AG08396 (cell line): ENCODE results near the gene ARL3.

Source experiments
- DNase-seq: peaks from one replicate; pipeline ENCODE4 v3.0.0; 2012; ENCODE audit warnings: low spot score, mixed read lengths

Gene ARL3

DNA sequence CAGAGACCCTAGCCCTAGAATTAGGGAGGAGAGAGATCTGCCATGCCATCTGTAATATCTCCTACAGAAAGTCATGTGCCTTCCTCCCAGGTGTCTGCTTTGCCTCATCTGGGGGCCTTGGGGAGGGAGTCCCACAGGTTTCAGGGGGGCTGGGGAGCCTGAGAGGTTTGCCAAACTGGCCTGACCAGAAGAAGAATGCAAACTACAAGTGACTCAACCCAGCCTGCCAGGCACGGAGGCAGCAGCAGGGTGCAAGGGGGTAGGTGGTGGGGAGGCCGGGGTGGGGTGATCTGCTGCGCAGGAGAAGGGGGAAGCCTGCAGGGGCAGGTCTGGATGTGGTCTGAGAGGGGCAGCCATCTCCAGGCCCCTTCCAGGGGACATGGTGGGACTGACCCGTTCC, 79.5 kb downstream of the ARL3 start:
- DNase-seq = no peak

DNA sequence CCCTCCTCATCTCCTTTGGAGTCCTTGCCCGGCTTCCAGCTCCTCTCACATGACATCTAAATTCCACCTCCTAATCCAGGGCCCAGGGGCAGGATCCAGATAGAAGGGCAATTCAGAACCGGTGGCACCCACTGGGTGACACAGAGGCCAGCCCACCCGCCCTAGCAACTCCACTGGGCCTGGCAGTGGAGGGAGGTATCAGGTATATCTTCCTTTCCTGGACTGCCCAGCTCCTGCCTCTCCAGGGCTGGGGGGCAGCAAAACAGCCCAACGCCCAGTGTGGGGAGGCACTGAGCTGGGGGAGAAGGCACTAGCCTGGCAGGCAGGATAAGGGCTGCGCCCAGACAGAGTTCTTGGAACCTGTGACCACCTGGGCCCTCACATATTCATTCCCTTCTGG, 80.3 kb downstream of the ARL3 start:
- DNase-seq = no peak

DNA sequence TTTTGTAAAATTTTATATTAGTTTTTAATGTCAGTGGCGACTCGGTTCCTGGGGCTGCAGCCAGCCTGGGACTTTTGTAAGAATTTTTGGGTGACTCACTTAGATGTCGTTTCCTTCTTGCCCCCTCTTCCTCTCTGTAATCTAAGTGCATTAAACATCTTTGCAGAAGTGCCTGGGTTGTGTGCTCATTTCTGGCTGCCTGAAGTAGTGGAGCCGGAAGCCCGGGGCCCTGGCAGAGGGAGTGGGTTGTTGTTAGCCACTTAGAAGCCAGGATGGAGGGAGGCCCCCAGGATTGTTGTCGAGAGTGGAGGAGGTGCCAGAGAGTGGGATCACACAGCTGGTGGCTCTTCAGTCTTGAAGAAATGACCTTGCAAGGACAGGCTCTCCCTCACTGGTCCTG, 80.9 kb downstream of the ARL3 start:
- no peak for DNase-seq

DNA sequence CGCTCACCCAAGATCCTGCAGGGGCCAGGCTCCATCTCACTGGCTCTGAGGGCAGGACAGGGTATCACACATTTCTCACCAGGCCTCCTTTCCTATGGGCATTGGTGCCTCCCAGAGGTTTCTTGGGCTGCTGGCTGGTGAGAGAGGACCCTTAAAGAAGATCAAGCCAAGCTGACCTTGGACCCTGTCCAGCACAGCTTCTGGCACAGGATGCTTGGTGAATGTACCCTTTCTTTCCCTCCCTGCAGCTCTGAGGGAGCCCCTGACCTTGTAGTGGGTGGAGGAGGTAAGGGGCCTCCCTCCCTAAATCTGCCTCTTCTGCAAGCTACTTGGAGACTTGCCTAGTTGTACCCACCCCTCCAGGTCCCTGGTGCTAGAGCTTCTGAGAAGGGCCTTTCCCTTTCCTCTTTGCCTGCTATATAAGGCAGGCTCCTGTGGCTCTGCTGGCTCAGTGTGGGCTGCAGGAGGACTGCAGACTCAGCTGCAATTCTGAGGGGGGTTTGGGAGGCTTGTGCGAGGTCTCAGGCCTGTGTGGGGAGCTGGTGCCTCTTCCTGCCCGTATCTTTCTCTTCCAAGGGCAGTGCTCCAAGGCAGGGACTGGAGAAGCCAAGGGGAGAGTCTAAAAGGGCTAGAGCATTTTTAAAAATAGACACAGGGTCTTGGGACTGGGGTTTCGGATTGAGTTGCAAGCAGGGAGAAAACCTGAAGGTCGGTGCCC, 81.6 kb downstream of the ARL3 start:
- no peak for DNase-seq

DNA sequence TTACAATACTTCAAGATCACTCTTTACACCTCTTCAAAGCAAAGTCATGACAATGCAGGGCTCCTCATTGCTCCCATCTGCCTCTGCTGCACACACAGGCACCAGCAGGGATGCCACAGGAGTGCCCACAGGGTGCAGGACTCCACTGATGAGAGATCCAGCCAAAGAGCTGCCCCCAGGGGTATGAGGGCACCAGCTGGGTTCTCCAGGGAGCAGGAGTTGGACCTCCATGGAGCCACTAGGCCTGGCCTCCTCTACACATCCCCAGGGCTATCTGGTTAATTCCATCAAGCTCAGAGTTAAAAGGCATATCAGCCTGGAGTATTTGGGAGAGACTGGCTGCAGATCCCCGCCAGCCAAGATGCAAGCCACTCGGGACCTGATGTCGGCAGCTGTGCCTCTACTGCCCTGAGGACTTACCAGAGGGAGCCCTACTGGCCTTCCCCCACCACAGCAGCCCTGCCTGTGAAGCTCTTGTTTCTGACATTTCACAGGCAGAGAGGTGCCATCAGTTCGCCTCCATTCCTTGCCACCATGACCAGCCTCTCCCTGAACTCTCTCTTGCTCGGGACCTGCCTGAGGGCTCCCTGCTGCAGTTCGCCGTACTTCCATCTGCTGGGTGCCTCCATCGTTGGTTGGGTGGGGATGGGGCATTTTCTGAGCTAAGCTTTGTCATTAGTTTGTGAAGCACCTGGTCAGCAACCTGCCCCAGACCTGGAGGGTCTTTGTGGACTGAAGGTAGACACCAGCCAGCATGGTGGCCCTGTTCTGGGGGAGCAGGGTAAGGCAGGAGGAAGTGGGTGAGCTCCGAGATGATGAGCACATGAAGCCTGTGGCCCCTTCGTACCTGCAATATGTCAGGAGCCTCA, 82.4 kb downstream of the ARL3 start:
- no peak for DNase-seq

DNA sequence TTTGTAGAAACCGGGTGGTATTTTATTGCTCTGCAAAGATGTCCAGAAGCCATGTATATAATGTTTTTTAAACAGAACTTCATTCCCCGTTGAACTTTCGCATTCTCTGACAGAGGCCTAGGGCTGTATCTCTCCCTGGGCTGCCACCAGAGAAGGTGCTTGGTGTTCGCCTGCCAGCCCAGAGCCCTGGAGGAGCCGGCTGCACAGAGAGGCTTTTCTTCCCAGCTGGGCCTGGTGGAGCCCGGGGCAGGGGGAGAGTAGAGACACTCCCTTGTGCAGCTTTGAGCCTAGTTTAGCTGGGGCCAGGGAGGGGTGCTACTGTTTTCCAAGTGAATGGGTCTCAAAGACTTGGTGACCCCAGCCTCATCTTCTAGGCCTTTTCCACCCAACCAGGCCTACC, 83.5 kb downstream of the ARL3 start:
- no peak for DNase-seq

DNA sequence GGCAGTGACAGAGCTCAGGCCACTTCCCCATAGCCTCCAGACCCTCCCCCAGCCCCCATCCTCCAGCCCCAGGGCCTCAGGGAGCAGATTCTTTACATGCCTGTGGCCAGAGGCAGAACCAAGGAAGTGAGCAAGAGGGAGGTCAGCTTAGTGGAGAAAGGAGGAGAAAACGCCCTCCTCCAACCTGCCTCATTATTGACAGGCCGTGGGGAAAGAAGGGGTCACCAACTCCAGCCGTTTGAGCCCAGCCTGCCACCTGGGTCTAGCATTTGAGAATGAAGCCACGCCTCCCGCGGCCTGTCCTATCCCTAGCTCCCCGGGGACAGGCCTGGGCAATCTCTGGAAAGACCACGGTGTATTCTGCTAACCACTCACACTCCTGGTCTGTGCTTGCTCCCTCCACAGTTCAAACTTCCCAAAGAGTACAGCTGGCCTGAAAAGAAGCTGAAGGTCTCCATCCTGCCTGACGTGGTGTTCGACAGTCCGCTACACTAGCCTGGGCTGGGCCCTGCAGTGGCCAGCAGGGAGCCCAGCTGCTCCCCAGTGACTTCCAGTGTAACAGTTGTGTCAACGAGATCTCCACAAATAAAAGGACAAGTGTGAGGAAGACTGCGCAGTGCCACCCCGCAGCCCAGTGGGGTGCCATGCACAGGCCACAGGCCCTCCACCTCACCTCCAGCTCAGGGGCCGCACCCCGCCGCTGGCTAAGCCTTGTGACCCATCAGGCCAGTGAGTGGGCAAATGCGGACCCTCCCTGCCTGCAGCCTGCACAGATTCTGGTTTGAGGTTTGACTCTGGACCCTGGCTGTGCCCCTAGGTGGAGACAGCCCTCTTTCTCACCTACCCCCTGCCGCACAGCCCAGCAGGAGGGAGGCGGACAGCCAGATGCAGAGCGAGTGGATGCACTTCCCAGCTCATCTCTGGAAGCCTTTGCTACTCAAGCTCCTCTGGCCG, 84.3 kb downstream of the ARL3 start:
- DNase-seq = peak; percentile 82

DNA sequence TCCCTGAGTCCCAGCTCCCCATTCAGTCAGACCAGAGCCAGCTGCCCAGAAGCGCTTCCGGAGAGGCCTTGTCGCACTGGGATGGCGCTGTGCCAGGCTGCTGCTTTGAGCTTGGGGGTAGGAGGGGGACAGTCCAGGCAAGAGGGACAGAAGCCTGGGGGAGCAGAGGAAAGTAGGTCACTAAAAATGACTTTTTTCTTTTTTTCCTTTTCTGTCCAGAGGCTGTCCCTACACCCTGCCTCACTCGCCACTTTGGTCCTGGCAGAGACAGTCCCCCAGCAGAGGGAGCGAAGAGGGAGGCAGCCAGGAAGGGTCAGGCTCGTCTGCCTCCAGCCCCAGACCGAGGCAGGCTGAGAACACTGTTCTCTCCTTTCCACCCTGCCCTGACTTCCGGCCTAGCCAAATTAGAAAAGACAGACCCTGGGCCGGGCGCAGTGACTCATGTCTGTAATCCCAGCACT, 85.7 kb downstream of the ARL3 start:
- no peak for DNase-seq

DNA sequence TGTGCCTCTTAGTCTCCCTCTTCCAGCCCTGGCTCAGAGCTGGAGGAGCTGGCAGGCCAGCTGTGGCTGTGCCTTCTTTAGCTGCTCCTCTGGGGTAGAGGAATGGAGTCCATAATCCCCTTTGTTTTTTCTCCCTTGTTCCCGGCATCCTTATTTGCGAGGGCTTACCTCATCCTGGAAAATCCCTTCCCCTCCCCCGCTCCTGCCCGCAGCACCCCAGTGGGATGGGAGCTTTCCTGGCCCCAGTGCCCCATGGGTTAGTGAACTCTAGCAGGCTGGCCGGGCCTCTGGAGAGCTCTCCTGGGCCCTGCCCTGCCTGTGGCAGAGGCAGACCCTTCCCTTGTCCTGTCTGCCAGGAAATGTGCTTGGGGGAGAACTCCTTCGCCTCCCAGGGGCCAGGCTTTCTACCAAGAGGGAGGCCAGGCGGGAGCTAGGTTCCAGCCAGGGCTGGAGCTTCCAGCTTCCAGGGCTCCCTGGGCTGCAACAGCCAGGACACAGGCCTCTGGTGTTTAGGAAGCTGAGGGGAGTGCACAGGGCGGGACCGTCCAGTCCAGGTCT, 86.4 kb downstream of the ARL3 start:
- DNase-seq = peak; percentile 64

DNA sequence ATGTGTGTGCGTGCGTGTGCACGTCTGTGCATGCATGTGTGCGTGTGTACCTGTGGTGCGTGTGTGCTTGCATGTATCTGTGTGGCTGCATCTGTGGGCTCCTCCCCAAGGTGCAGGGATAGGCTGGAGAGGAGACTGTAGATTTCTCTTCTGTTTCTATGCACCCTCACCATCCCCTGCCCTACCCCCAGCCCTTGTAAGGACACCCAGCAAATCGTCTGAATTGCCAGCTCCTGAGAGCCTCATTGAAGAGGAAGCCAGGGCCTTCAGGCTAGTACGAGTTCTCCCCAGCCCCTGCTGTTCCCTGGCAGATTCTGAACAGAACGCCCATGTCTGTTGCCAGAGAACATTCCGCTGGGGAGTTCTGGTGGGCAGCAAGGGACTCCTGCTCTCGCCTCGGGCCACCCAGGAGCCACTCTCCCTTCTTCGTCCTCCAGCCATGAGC, 86.9 kb downstream of the ARL3 start:
- DNase-seq = no peak

DNA sequence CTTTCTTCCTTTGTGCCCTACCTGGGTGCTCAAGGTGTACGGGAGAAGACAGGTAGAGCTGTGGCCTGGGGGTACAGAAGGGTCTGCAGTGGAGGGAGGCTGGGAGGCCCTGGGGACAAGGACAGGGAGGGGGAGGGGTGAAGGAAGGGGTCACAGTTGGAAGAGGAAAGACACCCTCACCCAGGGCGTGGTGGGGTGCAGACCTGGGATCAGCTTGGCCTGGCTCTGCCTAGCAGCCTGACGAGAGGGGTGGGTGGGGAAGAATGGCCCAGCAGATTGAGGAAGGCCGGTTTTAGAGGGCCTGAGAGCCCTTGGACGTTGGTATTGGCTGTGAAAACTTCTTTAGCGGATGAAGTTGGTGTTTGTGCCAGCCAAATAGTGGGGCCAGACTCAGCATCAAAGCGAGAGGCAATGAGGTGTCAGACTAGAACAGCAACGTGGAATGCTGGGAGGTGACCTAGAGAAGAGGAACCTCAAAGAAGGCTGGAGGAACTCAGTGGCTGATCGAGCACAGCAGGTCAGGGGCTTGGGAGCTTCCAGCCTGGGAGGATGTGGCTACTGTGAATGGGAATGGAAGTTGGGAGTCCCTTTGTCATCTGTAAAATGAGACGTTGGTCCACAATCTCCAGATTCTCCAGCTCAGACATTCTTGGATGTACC, 88.0 kb downstream of the ARL3 start:
- DNase-seq = no peak

DNA sequence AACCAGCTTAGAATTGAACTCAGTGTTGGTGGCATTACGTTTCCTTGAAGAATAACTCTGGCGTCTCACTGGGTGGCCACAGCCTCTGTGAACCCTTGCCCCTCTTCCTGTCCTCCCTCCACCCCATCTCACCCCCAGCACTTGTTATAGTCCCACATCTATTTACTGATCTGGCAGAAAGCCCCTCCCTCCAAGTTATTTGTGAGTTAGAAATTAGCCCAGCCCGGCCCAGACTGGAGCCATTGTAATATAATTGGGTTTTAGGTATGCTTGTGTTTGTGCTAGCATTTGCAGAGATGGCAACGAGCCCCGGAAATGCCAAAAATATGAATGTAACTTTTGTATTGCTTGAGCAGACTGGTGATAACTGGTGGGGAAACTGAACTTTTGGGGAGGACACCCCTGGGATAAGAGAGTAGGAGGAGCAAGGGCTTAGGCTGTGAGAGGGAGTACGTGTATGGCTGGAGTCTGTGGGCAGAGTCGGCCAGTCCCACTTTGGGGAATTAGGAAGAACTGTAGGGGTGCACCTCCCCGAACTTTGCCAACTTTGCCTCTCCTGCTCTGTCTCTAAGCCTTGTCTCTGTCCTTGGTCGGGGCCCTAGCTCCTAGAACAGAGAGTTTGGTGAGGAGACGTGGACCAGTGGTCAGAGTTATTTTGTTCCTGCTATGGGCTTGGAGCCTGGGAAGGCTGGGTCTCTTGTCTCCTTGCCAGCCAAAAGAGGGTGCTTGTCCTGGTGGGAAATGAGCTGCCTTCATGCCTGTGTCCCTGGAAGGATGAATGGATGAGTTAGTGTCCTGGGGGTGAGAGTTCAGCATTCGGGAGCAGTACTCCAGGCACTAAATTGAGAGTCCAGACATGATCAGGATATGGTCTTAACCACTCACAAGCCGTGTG, 89.2 kb downstream of the ARL3 start:
- DNase-seq = no peak

DNA sequence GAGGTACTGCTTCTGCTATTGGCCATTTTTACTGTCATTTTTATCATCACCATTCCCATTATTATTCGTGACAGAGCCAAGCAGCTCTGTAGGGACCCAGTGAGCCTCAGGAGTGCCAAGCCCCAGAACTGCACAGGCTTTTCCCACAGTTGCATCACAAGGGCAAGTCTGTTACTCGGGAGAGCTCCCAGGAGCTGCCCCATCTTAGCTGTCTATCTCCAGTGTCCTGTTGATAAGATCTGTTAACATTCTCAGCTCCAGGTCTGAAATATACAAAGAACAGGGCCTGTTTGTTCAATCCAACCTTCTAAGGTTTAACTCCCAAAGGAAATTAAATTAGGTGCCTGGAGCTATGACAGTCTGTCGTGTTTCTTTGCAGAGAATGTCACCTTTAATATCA, 90.1 kb downstream of the ARL3 start:
- no peak for DNase-seq
